ENCODE data around the gene LY6G5B.
A peak's percentile ranks its signal among the peaks of the same experiment; 100 is the strongest.

Gene LY6G5B, protein sequence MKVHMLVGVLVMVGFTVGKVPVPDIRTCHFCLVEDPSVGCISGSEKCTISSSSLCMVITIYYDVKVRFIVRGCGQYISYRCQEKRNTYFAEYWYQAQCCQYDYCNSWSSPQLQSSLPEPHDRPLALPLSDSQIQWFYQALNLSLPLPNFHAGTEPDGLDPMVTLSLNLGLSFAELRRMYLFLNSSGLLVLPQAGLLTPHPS

GRCh38 chr6:31669676-31670075 is at the start of gene LY6G5B:
LY6G5B (plus strand) TSS chr6:31669976; CDS start chr6:31670951, 975 bp downstream.
- DNase-seq: no peak

GRCh38 chr6:31620586-31621319 is 49.0 kb upstream of the LY6G5B start, which contains the start of gene PRRC2A:
PRRC2A (plus strand) TSS chr6:31620715; CDS start chr6:31622790, 2,075 bp downstream.
- DNase-seq: peak; percentile 97

GRCh38 chr6:31621320-31621939 is 48.3 kb upstream of the LY6G5B start:
- DNase-seq: no peak

DNA sequence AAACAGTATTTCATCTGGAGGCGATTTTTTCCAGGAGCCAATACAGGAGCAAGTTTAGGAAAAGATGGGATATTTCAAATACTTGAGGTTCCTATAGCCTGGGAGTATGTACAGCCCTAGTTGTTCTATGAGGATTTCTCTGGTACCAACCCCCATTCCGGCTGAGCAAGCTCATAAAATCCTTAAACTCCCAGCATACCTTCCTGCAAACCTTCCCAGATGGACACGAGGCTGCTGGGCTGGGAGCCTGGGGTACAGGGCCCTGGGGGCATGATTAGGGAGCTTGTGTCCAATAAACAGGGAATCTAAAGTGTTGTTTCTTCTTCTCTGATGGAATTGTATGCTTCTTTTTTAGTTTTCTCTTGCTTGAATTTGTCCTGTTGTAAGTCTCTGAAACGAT is 47.8 kb upstream of the LY6G5B start:
- DNase-seq: no peak

- DNase-seq: no peak
Observed at GRCh38 chr6:31622684-31623091, 47.1 kb upstream of the LY6G5B start.

- DNase-seq: no peak
Observed at GRCh38 chr6:31624070-31624469, 45.7 kb upstream of the LY6G5B start.

DNA sequence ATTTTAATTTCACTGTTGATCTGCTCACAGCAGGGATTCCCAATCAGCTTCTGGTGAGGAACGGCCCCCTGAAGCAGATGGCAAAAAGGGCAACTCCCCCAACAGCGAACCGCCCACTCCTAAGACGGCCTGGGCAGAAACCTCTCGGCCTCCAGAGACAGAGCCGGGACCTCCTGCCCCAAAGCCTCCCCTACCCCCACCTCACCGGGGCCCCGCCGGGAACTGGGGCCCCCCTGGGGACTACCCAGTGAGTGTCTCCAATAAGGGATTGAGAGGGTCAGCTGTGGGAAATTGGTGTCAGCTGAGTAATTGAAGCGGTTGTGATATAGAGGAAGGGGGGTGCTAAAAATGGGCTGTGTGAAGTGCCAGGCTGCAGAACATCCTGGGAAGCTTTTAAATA is 42.8 kb upstream of the LY6G5B start:
- no peak for DNase-seq

DNA sequence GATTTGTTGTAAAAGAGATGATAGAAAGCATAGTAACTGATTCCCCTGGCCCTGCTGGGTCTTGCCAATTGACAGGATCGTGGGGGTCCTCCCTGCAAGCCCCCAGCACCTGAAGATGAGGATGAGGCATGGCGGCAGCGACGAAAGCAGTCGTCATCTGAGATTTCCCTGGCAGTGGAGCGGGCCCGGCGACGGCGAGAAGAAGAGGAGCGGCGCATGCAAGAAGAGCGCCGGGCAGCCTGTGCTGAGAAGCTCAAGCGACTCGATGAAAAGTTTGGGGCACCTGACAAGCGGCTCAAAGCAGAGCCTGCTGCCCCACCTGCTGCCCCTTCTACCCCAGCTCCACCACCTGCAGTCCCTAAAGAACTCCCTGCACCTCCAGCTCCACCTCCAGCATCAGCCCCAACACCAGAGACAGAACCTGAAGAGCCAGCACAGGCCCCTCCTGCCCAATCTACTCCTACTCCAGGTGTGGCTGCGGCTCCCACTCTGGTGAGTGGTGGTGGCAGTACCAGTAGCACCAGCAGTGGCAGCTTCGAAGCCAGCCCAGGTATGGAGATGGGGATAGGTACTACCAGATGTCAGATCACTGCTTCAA is 42.0 kb upstream of the LY6G5B start:
- DNase-seq: no peak

- no peak for DNase-seq
Observed at GRCh38 chr6:31629014-31629413, 40.8 kb upstream of the LY6G5B start.

DNA sequence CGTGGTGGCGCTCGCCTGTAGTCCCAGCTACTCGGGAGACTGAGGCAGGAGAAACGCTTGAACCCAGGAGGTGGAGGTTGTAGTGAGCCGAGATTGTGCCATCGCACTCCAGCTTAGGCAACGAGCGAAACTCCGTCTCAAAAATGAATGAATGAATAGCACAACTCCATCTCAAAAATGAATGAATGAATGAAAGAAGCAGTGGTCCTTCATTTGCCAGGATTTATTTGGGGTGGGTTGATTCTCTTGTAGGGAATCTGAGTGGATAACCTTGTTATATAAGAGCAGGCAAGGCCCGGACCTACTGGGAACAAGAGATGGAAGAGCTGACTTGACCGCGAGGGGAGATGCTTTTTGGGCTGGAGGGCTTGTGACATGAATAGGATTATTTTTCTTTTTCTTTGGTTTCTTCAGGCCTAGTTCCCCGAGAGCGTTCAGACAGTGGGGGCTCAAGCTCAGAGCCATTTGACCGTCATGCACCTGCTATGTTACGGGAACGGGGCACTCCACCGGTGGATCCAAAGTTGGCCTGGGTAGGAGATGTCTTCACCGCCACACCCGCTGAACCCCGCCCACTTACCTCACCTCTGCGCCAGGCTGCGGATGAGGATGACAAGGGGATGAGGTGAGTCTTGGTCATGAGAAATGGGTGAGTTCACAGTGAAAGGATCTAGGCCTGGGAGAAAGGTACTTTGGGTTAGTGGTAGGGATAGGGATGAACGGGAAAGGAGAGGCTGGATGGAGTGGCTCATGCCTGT is 39.4 kb upstream of the LY6G5B start:
- DNase-seq: no peak

DNA sequence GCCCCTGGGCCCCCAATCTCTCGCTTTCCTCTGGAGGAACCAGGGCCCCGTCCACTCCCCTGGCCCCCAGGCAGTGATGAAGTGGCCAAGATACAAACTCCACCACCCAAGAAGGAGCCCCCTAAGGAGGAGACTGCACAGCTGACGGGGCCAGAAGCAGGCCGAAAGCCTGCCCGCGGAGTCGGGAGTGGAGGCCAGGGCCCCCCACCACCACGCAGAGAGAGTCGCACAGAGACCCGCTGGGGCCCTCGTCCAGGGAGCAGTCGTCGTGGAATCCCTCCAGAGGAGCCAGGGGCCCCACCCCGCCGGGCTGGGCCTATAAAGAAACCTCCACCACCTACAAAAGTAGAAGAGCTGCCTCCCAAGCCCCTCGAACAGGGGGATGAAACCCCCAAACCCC is 38.6 kb upstream of the LY6G5B start:
- DNase-seq: no peak

DNA sequence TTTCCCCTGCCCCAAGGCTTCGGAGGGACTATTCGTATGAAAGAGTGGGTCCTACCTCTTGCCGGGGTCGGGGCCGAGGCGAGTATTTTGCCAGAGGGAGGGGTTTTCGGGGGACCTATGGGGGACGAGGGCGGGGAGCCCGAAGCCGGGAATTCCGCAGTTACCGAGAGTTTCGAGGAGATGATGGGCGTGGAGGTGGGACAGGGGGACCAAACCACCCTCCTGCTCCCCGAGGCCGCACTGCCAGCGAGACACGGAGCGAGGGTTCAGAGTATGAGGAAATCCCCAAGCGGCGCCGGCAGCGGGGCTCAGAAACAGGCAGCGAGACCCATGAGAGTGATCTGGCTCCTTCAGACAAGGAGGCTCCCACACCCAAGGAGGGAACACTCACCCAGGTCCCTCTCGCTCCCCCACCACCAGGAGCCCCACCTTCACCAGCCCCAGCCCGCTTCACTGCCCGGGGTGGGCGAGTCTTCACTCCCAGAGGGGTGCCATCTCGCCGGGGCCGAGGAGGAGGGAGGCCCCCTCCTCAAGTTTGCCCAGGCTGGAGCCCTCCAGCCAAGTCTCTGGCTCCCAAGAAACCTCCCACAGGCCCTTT is 38.0 kb upstream of the LY6G5B start:
- DNase-seq: no peak

DNA sequence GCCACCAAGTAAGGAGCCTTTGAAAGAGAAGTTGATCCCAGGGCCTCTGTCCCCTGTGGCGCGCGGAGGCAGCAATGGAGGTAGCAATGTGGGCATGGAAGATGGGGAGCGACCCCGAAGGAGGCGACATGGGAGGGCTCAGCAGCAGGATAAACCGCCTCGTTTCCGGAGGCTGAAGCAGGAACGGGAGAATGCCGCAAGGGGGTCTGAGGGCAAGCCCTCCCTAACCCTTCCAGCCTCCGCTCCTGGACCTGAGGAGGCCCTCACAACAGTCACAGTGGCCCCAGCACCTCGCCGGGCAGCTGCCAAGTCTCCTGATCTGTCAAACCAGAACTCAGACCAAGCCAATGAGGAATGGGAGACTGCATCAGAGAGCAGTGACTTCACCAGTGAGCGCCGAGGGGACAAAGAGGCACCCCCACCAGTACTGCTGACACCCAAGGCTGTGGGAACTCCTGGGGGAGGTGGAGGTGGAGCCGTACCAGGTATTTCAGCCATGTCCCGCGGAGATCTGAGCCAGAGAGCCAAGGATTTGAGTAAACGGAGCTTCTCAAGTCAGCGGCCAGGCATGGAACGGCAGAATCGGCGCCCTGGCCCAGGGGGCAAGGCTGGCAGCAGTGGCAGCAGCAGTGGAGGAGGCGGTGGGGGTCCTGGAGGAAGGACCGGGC is 37.4 kb upstream of the LY6G5B start:
- no peak for DNase-seq

- DNase-seq: no peak
Observed at GRCh38 chr6:31633447-31633846, 36.3 kb upstream of the LY6G5B start.

- no peak for DNase-seq
Observed at GRCh38 chr6:31634131-31634530, 35.6 kb upstream of the LY6G5B start.

DNA sequence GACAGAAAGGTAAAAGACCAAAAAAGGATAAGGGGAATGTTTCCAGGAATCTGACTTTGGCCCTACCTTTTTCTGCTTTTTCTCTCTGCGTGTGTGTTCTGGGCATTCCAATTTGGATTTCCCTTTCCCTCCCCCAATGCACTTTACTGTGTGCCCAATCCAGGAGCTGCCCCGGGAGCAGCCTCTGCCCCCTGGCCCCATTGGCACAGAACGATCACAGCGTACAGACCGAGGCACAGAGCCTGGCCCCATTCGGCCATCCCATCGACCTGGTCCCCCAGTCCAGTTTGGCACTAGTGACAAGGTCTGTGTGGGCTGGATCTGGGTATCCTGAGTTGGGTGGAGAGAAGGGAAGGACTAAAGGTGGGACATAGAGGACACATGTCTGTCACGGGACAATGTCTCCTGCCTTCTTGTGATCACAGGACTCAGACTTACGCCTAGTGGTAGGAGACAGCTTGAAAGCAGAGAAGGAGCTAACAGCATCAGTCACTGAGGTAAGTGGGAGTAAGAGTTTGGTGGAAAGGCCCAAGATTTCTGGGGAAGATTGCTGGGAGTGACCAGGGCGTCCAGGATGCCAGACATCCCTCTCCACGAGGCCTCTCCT is 34.7 kb upstream of the LY6G5B start:
- DNase-seq: no peak

DNA sequence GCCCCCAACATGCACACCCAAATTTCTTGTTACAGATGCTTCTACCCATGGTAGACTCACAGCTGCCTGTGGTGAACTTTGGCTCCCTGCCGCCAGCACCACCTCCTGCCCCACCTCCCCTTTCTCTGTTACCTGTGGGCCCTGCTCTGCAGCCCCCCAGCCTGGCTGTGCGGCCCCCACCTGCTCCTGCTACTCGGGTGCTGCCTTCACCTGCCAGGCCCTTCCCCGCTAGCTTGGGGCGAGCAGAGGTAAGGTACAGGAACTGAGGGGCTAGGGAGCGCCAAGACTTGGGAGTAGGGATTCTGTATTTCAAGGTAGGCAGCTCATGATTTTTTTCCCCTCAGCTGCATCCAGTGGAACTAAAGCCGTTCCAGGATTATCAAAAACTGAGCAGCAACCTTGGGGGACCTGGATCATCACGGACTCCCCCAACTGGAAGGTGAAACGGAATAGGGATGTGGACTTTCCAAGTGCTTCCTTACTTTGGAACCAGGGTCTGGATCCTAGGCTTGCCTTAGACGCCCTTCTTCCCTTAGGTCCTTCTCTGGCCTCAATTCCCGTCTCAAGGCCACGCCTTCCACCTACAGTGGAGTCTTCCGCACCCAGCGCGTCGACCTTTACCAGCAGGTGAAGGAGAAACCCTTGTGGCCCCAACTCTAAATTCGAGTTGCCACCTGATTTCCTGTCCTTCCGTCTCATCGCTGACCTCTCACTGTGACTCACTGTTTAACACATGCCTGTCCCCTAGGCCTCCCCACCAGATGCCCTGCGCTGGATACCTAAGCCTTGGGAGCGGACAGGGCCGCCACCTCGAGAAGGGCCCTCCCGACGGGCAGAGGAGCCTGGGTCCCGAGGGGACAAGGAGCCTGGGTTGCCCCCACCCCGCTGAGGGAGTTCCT is 32.8 kb upstream of the LY6G5B start:
- DNase-seq: no peak

DNA sequence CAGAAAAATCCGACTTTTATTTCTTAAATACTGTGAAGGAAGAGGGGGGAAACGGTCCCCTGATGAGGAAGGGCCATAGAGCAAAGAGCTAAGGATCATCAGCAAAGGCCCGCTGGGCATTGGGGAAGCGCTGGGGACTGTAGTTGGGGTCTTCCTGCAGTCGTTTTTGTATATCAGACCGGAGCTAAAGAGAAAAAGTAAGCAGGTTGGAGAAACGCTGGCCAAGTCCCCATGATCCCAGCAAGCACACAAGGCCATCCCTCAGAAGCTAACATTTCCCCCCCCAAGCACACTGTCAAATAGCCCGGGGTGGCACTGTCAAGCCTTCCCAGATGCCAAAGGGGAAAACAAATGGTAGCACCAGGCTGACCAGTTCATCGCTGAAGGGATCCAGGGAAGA is 30.7 kb upstream of the LY6G5B start:
- DNase-seq: no peak

GRCh38 chr6:31639449-31639861 is 30.3 kb upstream of the LY6G5B start:
- no peak for DNase-seq

- DNase-seq: no peak
Observed at GRCh38 chr6:31640612-31641011, 29.2 kb upstream of the LY6G5B start.

Measured in right forelimb (tissue), 1 donor.